RPMI7951 (cell line): ENCODE measurements around the gene LYSMD1. TPM values are rescaled to one million over a fixed set of nuclear protein-coding genes. Genes with fewer than 3 reads are reported as not detected.
"Not testable (repeated sequence)": the region's sequence is repeated elsewhere in the genome, so short reads cannot be mapped to it uniquely, and the experiment has no call there.

Experiments
- DNase-seq: peaks from one replicate; pipeline ENCODE4 v3.0.0-alpha.2; 2012; ENCODE audit warnings: low read depth
- total RNA-seq: library from RNA; depleted of rRNA; stranded (reverse); fragments of >200 nt; shearing (Covaris generic); gene quantifications from 2 replicates; pipeline ENCODE4 v1.2.3, GENCODE V29; 2014; rRNA removed

LYSMD1 gene, protein sequence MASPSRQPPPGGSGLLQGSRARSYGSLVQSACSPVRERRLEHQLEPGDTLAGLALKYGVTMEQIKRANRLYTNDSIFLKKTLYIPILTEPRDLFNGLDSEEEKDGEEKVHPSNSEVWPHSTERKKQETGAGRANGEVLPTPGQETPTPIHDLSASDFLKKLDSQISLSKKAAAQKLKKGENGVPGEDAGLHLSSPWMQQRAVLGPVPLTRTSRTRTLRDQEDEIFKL
- total RNA-seq = 7.4 and 8.2 TPM in 2 replicates

DNA sequence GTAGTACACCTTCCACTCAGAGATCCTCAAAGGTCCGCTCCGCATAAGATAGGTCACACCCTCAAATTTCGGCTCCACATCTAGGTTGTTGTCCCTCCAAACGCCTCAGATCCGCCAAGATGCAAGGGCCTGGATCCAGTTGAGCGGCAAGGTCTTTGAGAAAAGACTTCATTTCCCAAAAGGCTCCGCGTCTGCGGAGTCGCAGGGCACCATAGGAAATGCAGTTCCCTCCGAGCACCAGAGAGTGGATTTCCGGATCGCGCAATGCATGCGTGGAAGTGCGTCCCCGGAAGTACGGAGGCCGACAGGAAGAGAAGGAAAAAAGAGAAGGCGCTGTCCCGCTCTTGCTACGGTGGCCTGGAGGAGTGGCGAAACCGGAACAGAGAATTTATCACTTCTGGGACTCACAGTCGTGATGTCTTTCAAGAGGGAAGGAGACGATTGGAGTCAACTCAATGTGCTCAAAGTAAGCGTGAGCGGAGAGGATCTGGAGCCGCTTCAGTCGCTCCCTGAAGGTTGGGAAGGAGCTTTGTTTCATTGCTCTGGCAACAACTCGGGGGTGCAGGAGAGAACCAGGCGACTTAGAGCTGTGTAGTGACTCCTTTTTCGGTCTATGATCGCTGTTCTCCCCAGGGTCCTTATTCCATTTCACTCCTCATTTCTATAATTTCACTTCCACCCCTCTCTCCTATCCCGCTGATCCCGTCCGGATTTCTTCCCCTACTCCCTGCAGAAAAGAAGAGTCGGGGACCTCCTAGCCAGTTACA, at the start of gene LYSMD1, which contains the start of gene SCNM1:
Gene LYSMD1 (minus strand): TSS at position 165 of the 767 bp plus-strand sequence. CDS start 644 bp downstream, outside the sequence.
Gene SCNM1 (plus strand): TSS at position 407 of the 767 bp plus-strand sequence. CDS start 9 bp downstream, at position 416.
- DNase-seq = peak; percentile 99

DNA sequence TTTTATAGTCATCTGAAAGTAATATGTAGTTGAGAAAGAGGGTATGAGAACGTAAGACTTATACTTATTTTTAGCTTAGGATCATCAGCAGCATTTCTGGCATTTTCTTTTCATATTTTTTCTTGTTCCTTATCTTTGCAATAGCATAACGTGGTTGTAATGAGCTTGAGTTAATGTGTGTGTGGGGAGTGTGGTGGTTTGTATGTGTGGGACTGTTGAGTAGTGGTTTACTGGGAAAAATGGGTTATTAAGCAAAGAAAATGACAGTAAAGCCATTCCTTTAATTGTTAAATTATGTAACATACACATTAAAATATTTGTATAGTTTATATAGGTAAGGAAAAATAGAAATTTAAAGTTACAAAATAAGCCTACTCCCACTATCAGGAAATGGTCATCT, 47.9 kb upstream of the LYSMD1 start:
- no peak for DNase-seq

DNA sequence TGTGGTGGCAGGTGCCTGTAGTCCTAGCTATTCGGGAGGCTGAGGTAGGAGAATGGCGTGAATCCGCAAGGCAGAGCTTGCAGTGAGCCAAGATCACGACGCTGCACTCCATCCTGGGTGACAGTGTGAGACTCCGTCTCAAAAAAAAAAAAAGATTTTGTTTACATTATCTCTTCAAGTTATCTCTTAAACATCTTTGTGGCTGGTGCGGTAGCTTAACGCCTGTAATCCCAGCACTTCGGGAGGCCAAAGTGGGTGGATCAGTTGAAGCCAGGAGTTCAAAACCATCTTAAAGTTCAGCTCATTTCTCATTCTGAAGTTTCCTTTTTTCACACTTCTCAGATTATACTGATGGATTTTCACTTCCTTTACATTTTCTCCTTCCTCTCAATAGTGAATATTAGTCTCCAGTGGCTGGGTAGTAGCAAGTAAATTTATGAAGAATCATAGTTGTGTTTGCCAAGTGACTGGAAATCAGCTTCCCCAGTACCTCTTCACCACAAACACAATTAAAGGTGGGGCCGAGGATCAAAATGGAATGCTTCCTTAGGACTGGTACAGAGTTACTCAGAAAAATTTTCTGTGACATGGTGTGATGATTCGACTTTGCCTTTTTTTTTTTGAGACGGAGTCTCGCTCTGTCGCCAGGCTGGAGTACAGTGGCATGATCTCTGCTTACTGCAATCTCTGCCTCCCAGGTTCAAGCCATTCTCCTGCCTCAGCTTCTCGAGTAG, 46.4 kb upstream of the LYSMD1 start:
- no peak for DNase-seq

DNA sequence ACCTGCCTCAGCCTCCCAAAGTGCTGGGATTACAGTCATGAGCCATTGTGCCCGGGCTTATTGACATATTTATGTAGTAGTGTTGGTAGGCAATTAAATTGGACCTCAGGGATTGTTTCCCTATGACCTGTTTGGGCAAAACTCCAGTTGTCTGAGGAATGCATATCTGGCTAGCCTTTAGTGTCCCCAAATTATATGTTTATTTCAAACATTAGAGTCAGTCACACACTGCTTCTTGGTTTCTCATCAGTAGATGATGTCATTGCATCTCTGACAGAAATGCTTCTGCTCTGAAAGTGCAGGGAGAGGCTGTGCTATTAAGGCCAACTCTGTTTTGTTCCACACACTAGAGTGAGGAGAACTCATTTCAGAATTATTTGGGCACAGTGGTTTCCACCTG, 45.1 kb upstream of the LYSMD1 start:
- no peak for DNase-seq

DNA sequence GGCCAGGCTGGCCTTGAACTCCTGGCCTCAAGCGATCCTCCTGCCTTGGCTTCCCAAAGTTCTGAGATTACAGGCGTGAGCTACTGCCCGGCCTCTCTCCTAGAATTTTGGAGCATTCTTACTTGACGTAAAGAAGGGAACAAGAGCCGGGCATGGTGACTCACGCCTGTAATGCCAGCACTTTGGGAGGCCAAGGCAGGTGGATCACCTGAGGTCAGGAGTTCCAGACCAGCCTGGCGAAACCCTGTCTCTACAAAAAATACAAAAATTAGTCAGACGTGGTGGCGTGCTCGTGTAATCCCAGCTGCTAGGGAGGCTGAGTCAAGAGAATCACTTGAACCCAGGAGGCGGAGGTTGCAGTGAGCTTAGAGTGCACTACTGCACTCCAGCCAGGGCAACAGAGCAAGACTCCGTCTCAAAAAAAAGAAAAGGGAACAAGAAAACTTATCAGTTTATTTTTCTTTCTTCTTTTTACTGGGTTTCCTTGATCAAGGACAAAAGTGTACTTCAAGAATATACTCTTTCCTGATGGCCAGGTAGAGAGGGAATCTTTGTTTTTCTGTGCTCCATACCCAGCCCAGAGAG, 39.8 kb upstream of the LYSMD1 start:
- DNase-seq = not testable (repeated sequence)

DNA sequence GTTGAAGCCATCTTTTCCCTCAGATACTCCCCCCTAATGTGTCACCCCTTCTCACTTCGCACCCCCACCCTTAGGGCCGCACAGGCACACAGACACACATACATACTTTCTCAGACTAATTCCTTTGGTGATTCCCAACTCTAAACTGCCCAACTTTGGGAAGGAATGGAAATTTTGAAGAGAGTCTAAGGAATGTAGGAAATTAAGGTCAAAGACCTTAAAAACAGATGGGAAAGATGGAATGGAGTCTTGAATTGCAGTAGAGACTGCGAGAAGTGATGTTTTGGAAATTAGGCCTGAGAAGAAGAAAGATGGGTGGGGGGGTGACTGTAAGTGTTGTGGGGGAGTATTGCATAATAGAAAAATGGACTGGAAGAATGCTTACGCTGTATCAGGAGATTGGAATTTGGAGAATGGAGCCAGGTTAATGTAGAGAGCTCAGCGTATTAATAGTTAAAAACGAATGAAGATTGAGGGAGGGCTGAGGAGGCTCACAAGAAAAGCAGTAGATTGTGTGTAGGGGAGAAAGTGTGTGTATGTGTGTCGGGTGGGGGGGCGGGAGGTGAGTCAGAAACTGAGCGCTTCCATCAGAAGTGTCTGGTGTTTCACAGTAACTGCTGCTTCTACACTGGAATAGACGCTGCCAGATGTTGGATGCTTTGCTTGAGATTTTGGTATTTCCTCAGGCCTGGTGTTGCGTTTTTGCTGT, 34.3 kb upstream of the LYSMD1 start:
- DNase-seq = peak; percentile 72

DNA sequence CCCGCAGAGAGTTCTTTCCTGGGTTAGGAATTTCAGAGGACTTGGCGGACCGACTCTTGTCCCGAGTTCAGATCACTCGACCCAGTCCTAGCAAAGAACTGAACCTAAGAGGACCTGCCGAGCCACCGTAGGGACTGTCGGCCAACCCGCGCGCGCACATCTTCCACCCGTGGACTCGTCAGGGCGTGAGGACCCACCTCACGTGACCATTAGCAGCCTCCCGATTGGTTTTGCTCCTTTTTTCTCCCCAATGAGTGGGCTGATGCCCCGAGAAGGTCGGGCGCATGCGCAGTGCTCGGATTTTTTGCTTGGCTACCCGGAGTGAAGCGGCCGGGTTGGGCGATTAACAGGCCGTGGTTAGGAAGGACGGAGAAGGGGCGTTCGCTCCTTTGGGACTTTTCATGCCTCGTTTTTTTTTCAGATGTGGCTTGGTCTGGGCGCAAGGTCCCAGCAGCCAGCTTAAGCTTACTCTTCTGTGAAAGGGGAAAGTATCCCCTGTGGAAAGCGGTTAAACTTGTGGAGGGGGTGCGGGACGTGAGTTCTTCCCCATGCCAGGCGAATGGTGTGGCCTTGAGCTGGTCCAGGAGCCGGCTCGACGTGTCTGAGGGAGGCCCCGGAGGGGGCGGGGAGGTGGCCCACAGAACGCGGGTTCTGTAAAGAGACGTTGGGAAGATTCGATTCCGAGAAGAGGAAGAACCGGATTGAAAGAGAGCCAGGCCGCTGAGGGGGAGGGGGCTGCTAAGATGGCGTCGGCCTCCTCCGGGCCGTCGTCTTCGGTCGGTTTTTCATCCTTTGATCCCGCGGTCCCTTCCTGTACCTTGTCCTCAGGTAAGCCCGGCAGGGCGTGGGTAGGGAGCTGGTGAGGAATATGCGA, 32.8 kb upstream of the LYSMD1 start, which contains the start of gene PIP5K1A:
Gene PIP5K1A (plus strand): TSS at position 299 of the 874 bp plus-strand sequence. CDS start 445 bp downstream, at position 744.
- peak; percentile 97 for DNase-seq

DNA sequence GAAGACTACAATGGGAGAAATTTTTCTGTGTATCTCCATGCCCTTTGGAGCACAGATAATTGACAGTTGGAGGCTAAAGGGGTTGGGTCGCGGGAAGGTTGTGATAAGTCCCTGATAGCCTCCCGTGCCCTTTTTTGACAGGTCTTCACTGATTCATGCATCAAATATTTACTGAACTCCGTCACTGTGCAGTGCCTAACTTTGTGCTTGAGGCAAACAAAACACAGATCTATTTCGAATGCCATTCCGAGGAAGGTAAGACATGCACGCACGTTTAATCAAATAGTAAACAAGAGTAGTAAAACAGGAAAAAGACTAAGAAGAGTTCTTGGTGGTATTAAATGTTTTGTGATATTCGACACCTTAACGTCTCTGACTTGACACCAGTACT, 32.2 kb upstream of the LYSMD1 start:
- no peak for DNase-seq

DNA sequence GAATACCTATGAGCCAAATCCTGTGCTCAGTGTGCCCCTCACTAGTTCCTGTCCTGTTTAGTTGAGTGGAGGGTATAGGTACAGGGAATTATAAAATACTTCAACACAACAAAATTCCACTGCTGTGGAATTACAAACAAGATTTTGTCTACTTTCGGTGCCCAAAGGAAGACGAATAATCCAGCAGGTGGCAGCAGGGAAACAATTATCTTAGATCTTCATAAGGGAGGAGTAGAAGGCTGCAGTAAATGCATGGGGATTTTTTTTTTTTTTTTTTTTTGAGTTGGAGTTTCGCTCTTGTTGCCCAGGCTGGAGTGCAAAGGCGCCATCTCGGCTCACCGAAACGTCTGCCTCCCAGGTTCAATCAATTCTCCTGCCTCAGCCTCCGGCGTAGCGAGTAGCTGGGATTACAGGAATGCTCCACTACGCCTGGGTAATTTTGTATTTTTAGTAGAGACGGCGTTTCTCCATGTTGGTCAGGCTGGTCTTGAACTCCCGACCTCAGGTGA, 30.6 kb upstream of the LYSMD1 start:
- peak; percentile 89 for DNase-seq

DNA sequence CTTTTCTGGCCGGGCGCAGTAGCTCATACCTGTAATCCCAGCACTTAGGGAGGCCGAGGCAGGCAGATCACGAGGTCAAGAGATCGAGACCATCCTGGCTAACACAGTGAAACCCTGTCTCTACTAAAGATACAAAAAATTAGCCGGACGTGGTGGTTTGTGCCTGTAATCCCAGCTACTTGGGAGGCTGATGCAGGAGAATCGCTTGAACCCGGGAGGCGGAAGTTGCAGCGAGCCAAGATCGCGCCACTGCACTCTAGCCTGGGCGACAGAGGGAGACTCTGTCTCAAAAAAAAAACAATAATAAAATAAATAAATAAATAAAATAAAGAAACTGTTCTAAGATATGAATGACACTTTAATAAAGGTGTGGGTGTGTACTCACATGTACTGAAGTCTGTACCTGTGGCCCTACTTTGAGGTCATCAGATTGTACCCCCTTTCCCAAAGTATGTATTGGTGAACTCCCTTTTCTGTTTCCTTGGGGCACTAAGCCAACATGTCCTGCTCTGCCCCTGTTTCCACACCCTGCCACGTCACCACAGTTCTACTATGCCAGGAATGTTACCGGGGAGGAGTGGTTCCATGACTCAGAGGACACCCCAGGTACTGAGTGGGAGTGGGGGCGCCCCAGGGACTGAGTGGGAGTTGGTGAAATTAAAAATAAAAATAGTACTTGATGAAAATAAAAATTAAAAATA, 29.3 kb upstream of the LYSMD1 start:
- DNase-seq = peak; percentile 90

DNA sequence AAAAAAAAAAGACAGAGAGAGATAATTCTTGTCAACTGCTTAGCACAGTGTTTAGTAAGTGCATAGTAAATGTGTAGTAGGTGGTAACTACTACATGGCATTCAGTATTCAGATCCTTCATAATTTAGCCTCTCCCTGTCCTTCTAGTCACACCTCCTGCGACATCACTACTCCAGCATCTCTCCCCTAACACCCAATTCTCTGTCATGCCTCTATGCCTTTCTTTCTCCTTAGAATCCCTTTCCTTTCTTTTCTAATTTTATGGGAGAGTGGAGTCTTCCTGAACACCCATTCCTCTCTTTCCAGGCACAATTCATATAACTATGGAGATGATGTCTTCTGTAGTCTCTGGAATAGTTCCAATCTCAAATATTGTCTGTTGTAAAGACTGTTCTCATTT, 28.2 kb upstream of the LYSMD1 start:
- no peak for DNase-seq

DNA sequence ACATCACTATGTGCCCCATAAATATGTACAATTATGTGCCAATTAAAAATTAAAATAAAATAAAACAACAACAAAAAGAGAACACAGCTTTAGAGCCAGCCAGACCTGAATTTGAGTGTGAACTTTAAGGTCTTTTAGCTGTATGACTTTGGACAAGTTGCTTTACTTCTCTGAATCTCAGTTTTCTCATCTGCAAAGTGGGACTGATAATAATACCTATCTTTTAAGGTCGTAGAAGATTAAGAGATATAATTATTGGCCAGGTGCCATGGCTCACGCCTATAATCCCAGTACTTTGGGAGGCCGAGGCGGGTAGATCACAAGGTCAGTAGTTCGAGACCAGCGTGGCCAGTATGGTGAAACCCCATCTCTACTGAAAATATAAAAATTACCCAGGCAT, 27.6 kb upstream of the LYSMD1 start:
- no peak for DNase-seq

DNA sequence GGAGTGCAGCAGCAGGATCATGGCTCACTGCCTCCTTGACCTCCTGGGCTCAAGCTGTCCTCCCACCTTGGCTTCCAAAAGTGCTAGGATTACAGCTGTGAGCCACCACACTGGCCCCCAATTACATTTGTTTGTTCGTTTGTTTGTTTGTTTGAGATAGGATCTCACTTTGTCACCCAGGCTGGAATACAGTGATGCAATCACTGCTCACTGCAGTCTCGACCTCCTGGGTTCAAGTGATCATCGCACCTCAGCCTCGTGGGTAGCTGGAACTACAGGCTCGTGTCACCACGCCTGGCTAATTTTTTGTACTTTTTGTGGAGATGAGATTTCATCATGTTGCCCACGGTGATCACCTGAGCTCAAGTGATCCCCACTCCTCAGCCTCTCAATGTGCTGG, 26.3 kb upstream of the LYSMD1 start:
- DNase-seq = no peak

DNA sequence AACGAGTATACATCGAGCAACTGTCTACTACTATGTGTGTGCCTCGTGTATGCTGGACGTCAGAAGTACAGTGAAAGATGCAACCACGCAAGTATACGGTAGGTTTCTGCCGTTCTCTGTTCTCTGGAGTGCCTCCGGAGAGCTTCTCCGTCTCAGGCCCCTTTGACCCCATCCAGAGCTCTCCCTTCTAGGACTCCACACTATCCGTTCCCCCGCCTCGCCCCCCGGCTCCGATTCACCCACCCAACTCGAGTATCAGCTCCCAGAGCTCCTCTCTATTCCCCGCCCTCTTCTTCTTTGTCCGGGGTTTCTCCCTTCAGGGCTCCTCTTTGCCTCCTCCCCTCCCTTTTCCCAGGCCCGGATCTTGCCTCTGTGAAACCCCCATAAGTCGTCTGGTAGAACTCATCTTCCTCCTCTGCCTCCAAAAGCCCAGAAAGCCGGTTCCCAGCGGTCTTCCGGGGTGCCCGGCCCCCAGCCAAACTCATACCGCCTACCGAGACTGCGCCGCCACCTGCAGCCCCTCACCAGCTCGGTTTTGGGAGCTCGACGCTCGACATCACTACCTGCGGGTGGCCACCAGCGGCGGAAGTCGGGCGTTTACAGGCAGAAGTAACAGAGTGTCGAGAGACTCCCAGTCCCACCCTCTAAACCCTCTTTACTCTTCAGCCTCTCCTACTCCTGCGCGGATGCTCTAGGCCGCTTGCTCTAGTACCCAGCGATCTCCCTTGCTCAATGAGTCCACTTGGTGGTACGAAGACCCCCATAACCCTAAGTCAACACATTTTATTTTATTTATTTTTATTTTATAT, 24.1 kb upstream of the LYSMD1 start, which contains the start of gene VPS72:
Gene VPS72 (minus strand): TSS at position 561 of the 809 bp plus-strand sequence. CDS start 76 bp downstream, at position 485.
- peak; percentile 87 for DNase-seq

DNA sequence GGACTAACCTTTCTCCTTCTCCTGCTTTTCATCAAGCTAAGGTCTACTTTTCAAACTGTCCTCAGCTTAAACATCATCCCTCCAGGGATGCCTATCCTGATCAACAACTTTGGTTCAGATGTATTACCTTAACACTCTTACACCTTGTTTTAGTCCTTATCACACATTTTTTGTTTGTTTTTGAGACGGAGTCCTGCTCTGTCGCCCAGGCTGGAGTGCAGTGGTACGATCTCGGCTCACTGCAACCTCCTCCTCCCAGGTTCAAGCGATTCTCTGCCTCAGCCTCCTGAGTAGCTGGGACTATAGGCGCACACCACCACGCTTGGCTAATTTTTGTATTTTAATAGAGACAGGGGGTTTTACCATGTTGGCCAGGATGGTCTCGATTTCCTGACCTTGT, 23.0 kb upstream of the LYSMD1 start:
- not testable (repeated sequence) for DNase-seq

DNA sequence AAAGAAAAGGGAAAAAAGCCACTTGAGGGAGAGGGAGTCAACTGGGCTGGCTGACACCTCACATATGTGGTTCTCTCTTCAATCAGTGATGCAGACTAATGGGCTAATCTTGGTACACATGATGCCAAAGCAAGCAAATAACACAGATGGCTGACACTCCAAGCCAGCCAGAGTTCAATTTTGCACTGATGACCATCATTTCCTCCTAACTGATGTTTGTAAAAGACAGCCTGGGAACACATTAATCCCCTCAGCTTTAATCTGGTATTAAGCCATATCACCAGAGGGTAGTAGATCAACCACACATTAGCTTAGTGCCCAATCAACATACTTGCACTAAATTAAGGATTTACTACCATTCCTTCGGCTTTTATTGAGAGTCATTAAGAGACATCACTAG, 21.5 kb upstream of the LYSMD1 start:
- no peak for DNase-seq

DNA sequence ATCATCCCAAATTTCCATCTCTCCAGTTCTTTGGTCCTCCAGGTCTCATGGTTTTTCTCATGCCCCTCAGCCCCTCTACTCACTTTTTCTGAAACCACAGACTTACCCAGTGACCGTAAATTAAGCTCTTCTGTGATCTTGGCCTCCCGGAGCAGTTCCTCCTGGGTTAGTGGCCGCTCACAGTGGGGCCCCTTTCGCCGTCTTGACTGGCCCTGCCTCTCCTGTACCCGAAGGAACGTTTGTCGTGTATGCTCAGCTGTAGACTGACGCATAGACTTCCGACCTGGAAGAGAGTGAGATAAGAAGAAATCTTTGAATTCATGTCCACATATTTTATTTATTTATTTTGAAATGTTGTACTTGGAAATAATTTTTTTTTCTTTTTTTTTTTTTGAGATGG, 18.5 kb upstream of the LYSMD1 start:
- DNase-seq = no peak

DNA sequence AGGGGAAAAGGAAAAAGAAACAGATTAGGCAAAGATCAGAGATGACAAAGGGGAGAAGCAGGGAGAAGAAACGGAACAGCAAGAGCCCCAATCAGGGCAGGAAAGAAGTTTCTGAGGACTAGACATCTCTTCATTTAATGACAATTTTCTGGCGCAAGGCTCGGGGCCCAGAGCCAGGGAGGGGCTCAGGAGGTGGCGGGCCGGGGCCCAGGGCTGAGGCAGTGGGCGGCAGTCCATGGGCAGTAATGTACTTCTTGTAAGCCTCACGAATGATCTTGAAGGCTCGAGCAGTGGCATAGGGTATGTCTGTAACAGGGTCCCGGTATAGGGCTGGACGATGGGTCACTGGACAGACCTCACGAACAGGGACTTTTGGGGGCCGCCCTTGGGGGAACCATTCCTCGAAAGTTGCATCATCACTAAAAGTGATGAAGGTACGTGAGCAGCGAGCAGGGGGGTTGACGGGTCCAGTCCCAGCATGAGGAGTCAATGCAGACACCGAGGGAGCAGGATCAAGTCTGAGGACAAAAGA, 10.9 kb upstream of the LYSMD1 start:
- no peak for DNase-seq
